NCI-H2196 (cell line): ENCODE results near the gene HLCS.

Experiments
- DNase-seq: peaks from one replicate; lab custom pipeline; 2025; ENCODE audit not compliant: unreplicated experiment; lab: John Stamatoyannopoulos, UW

HLCS gene

DNA sequence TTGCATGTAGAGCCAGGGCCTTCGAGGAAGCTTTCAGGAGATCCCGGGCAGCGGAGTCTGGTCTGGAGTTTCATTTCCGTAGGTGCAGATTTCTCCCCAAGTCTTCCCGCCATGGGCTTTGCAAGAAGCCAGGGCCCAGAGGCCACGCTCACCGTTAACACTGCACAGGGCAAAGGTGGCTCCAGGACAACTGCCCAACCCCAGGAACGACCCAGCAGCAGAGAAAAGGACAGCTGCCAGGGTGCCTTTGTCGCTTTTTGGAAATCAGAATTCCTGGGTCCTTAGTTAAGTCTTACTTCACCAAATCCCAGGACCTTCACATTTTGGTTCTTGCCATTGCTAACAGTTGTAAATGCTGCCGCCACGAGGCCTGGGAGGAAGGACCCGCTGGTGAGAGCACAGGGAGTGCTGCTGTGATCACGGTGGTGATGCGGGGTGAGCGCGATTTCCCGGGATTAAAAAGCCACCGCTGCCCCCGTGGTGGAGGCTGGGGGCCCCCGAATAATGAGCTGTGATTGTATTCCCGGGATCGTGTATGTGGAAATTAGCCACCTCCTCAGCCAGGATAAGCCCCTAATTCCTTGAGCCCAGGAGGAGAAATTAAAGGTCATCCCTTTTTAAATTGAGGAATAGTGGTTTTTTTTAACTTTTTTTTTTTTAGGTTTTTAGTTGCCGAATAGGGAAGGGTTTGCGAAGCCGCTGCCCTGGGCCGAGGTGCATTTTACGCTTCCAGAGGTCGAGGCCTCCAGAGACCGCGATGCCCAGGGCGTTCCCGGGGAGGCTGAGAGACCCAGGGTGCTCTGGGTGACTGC is 259.3 kb downstream of the HLCS start:
- DNase-seq, result no peak

DNA sequence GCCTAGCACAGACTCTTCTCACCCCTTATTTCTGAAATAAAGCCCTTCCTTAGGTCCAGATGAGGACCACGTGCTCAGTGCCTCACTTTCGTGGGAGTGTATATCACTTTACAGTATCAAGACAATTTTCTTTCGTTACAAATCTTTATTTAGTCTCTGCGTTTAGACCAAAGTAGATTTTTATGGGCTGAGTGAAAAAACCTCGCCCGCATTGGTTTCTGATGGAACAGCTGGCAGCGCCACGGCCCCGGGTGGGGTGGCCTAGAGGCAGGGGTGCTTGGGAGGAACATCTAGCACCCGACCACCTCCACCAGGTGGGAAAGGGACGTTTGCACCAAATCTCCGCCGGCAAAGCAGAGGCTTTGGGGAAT is 260.0 kb downstream of the HLCS start:
- DNase-seq, result no peak

- DNase-seq, result no peak
Observed at GRCh38 chr21:36705679-36706481, 260.6 kb downstream of the HLCS start.

DNA sequence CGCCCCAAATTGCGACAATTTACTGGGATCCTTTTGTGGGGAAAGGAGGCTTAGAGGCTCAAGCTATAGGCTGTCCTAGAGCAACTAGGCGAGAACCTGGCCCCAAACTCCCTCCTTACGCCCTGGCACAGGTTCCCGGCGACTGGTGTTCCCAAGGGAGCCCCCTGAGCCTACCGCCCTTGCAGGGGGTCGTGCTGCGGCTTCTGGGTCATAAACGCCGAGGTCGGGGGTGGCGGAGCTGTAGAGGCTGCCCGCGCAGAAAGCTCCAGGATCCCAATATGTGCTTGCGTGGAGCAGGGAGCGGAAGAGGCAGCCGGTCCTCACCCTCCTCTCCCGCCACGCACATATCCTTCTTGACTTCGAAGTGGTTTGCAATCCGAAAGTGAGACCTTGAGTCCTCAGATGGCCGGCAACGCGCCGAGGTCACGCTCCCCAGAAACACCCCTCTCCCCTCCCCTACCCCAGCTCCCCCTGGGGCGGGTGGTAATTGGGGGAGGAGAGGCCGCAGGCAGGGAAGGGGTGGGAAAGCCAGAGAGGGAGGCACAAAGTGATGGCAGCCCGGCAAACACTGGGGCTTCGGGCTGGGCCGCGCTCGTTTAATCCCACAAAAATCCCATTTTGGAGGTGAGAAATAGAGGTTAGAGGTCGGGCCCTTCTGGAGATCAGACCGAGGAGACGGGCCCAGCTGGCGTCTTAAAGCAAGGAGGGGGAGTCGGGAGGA is 261.4 kb downstream of the HLCS start:
- no peak for DNase-seq

DNA sequence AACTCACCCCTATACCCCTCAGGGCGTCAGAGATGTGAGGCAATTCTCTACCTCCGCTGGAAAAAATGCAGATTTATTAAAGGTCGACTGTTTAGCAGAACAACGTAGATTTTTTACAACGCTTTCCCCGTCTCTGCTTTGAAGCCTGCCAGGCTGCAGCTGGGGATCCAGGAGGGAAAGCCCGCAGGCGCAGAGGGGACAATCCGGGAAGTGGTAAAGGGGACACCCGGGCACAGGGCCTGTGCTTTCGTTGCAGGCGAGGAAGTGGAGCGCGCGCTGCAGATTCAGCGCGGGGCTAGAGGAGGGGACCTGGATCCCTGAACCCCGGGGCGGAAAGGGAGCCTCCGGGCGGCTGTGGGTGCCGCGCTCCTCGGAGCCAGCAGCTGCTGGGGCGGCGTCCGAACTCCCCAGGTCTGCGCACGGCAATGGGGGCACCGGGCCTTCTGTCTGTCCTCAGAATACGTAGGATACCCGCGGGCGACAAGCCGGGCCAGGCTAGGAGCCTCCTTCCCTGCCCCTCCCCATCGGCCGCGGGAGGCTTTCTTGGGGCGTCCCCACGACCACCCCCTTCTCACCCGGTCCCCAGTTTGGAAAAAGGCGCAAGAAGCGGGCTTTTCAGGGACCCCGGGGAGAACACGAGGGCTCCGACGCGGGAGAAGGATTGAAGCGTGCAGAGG is 262.1 kb downstream of the HLCS start:
- no peak for DNase-seq

- DNase-seq, result no peak
Observed at GRCh38 chr21:36703626-36704280, 262.7 kb downstream of the HLCS start.

- DNase-seq, result no peak
Observed at GRCh38 chr21:36703123-36703522, 263.3 kb downstream of the HLCS start.

GRCh38 chr21:36702622-36702968 is 263.9 kb downstream of the HLCS start:
- DNase-seq, result no peak

DNA sequence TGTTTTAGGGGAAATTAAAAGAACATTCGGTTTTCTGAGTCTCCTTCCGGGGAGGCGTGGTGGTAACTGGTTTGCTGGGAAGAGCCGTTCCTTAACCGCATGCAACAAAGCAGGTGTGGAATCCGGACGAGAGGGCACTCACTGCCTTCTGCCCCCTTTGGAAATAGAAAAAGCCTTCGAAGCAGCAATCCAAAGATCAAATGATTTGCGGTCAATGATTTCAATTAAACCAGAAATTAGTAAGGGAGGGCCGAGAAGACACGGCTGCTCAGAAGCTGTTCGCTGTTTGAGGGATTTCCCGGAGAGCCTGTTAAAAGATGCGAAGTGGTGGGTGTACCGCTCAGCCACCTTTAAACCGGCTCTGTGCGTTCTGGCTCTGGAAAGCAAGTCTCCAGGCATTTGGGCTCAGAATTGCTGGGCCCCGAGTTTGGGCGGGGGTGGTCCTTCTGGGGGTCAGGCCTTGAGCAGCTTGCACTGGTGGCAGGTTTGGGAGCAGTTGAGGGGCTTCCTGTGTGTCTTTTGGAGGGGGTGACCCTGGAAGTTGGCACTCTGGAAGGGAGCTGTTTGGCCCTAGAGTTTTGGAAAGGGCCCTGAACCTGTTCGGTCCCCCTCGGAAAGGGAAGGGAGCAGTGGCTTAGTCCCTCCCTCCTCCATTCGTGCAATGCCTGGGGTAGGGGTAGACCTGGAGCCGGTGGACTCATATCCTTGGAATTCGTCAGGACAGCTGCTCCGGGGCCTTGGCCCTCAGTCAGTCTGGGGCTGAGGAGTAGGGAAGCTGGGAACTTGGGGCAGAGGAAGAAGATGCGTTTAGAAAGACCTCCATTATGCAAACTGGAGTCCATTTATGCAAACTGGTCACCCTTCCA is 264.5 kb downstream of the HLCS start:
- DNase-seq, result no peak

DNA sequence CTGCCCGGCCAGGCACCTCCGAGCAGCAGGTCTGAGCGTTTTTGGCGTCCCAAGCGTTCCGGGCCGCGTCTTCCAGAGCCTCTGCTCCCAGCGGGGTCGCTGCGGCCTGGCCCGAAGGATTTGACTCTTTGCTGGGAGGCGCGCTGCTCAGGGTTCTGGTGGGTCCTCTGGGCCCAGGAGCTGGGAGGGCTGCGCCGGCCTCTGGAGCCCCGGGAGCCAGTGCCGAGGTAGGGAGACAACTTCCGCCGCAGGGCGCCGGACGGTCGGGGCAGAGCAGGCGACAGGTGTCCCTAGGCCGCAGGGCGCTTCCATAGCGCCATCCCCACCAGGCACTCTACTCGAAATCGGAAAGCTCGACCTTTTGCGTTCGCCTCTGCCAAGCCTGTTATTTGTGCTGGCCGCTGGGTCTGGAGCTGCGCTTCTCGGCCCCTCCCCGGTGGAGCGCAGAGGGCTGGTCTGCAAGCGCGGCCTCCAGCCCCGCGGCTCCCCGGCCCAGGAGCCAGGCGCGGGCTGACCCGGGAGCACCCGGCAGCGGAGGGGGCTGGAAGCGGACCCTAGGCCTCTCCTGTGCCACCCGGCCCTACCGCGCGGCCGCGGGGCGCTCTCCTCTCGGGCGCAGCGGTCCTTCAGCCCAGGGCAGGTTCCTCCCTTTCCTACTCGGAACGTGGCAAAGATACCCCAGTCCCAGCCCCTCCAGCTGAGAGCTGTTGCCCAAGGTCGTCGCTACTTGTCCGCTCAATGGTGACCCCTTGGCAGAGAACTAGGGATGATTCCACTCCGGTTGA is 265.3 kb downstream of the HLCS start:
- no peak for DNase-seq
